Activated T-helper 1 cell treated with anti-CD3 and anti-CD28 coated beads, Interleukin-12 subunit alpha, Interleukin-12 subunit beta, Interleukin-2, Interleukin-4 antibody, amounts not matched to agents 30 ng/mL and 10 ng/mL and 1 ng/mL, durations not matched to agents 14 hours and 24 hours and 36 hours (primary cell): ENCODE data around the gene IFI30. TPM values are rescaled to one million over a fixed set of nuclear protein-coding genes. Genes with fewer than 3 reads are reported as not detected.

Experiments
- DNase-seq: peaks from one replicate; pipeline ENCODE4 v3.0.0; 2021; ENCODE audit warnings: low spot score
- H3K27ac Mint-ChIP-seq: one replicate; pipeline ENCODE4 v1.8.0; 2021; ENCODE audit warnings: mild to moderate bottlenecking, mixed read lengths
- H3K27me3 Mint-ChIP-seq: one replicate; pipeline ENCODE4 v1.8.0; 2022; ENCODE audit warnings: mild to moderate bottlenecking, moderate library complexity, mixed read lengths; ENCODE audit not compliant: insufficient read depth
- H3K36me3 Mint-ChIP-seq: one replicate; pipeline ENCODE4 v1.8.0; 2021; ENCODE audit warnings: low read depth, mixed read lengths
- H3K4me1 Mint-ChIP-seq: one replicate; pipeline ENCODE4 v1.8.0; 2021; ENCODE audit warnings: low read depth, mixed read lengths
- H3K4me3 Mint-ChIP-seq: one replicate; pipeline ENCODE4 v1.8.0; 2021; ENCODE audit warnings: mild to moderate bottlenecking, moderate library complexity, mixed read lengths
- H3K9me3 Mint-ChIP-seq: one replicate; pipeline ENCODE4 v1.8.0; 2021; ENCODE audit warnings: mixed read lengths
- intact Hi-C: fragments of 100-400 bp; cut with micrococcal nuclease; formaldehyde crosslinking; loops from one replicate; pipeline ENCODE4 v1.15.1; 2024
- total RNA-seq: library from RNA; stranded (reverse); gene quantifications from 2 replicates; pipeline ENCODE4 v1.2.3, GENCODE V29; 2022

IFI30 gene
- total RNA-seq = 45.3 and 49.9 TPM in 2 replicates

DNA sequence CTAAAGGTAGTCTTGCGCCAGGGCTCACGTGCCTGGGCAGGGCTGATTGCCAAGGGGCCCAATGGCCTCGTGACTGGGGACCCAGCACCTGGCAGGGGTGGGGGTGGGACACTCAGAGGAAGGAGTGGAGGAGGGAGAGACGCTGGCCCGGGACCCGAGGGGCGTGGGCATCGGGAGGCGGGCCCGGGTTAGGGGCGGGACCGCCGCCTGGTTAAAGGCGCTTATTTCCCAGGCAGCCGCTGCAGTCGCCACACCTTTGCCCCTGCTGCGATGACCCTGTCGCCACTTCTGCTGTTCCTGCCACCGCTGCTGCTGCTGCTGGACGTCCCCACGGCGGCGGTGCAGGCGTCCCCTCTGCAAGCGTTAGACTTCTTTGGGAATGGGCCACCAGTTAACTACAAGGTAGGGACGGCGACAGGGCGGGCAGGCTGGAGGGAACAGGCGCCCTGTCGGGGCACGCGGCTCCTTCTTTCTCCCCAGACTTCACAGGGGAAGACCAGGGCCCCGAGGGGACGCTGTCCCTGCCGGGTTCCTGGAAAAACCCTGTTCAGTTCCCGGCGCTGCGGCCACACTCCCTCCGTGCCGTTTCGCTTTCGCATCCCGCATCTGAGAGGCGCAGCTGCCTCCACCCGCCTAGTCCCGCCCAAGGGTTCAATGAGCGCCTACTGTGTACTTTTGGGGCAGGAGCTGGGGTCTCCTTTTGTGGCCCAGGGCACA lies at the start of gene IFI30:
Gene IFI30 (plus strand): TSS at position 242 of the 717 bp plus-strand sequence. CDS start 29 bp downstream, at position 271.
- peak; percentile 65 for DNase-seq
- H3K27me3 Mint-ChIP-seq = peaks cover 3% of the 10 kb centered on the region
- H3K9me3 Mint-ChIP-seq = no peaks in the 10 kb centered on the region
- intact Hi-C loops = loop anchor here (1.0 to 5.0 kb wide), 3 partner anchors 12 to 166 kb away; partner anchors contain the start of gene ARRDC2
- peaks cover 27% of the 10 kb centered on the region for H3K4me1 Mint-ChIP-seq
- peak within 1 kb of the TSS; percentile 72 for H3K27ac Mint-ChIP-seq
- peaks cover 28% of the 10 kb centered on the region for H3K36me3 Mint-ChIP-seq
- H3K4me3 Mint-ChIP-seq = peak within 1 kb of the TSS; percentile 91

DNA sequence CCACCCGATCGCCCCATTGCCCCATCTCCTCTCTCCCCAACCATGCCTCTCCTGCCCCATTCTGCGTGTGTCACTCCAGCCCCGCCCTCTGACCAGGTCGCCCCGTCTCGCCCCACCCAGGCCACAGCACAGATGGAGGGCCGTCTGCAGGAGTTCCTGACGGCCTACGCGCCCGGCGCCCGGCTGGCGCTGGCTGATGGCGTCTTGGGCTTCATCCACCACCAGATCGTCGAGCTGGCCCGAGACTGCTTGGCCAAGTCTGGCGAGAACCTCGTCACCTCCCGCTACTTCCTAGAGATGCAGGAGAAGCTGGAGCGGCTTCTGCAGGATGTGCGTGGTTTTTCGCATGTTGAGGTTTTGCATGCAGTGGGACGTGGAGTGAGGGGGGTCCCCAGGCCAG lies 49.8 kb upstream of the IFI30 start:
- Mint-ChIP-seq H3K27ac (no peak overlapping the region), H3K36me3 (peaks cover 23% of the 10 kb centered on the region), H3K4me1 (peaks cover 26% of the 10 kb centered on the region), H3K4me3 (no peak overlapping the region), H3K27me3 (no peaks in the 10 kb centered on the region), H3K9me3 (no peaks in the 10 kb centered on the region)
- DNase-seq = no peak
- intact Hi-C loops = no loop called here

DNA sequence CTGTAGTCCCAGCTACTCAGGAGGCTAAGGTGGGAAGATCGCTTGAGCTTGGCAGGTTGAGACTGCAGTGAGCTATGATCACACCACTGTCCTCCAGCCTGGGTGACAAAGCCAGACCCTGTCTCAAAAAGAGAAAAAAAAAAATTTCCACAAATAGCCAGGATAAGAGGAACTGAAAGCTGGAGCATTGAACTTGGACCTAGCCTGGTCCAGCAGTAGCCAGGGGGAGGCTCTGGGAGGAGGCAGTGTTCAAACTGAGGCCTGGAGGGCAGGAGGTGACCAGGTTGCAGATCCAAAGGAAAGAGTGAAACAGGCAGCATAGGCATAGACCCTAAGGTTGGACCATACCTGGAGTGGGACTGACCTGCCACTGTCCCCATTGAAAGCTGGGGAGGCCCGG lies 47.5 kb upstream of the IFI30 start:
- Mint-ChIP-seq H3K27ac (no peak overlapping the region), H3K36me3 (peaks cover 33% of the 10 kb centered on the region), H3K27me3 (no peaks in the 10 kb centered on the region), H3K4me1 (peaks cover 12% of the 10 kb centered on the region), H3K9me3 (no peaks in the 10 kb centered on the region), H3K4me3 (no peak overlapping the region)
- intact Hi-C loops = no loop called here
- no peak for DNase-seq

DNA sequence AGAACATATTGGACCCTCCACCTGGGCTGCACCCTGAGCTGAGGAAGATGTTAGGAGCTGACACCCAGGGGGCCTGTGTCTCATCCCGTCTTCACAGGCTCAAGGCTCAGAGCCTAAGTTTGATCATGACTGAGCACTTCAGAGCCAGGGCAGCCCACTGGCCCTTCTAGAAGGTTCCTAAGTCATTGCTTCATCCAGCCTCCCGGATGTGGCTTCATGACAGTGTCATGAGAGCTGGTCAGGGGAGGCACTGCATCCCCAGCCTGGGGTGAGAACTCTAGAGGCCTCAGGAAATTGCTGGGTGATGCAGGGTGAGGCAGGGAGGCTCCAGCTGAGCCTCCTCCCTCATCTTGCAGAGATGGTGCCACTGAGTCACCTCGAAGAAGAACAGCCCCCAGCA lies 45.6 kb upstream of the IFI30 start:
- intact Hi-C loops = no loop called here
- H3K4me1 Mint-ChIP-seq = peaks cover 12% of the 10 kb centered on the region
- no peak for DNase-seq

DNA sequence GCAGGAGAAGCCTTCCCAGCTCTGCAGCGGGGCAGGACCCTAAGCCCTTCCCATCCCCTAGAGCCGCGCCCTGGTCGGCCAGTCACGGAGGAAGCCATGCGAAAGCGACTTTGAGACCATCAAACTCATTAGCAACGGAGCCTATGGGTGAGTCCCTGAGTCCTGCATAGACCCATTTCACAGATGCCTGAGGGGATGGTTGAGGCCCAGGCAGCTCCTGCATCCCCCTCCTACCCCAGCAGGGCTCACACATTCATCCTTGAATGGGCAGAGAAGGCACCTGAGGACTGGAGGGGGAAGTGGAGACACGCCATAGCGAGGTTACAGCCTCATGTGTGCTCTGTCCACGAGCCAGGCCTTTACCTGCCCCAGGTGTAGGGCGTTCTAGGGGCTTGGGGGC lies 44.8 kb upstream of the IFI30 start:
- intact Hi-C loops = no loop called here
- Mint-ChIP-seq H3K9me3 (no peaks in the 10 kb centered on the region), H3K27me3 (no peaks in the 10 kb centered on the region), H3K27ac (no peak overlapping the region), H3K36me3 (peaks cover 33% of the 10 kb centered on the region), H3K4me3 (no peak overlapping the region), H3K4me1 (peaks cover 12% of the 10 kb centered on the region)
- no peak for DNase-seq

More for the DNA sequence above, 45.6 kb upstream of the IFI30 start:
- Mint-ChIP-seq H3K27ac (peak overlapping the region; percentile 78), H3K27me3 (no peaks in the 10 kb centered on the region), H3K4me3 (no peak overlapping the region), H3K9me3 (no peaks in the 10 kb centered on the region), H3K36me3 (peaks cover 38% of the 10 kb centered on the region)

DNA sequence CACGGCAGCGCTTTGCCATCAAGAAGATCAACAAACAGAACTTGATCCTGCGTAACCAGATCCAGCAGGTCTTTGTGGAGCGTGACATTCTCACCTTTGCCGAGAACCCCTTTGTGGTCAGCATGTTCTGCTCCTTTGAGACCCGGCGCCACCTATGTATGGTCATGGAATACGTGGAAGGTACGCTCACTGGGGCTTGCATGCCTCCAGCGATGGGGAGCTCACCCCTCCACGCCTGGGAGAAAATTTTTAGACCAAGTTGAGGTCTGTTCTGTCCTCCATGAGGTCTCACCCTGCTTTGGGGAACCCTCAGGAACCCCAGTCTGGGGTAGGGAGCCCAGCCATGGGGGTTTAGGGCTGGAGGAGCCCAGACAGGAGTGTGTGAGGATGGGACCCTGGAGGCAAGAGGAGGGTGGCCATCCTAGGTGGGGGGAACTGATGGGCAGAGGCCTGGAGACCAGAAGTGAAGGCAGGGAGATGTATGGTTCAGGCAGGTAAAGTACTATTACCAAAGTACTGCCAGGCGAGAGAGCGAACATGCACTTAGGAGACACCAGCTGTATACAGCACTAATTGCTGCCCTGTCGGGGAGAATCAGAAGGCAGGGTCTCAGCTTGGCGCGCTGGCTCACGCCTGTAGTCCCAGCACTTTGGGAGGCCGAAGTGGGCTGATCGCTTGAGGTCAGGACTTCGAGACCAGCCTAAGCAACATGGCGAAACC lies 42.9 kb upstream of the IFI30 start:
- no peak for DNase-seq
- Mint-ChIP-seq H3K27me3 (no peaks in the 10 kb centered on the region), H3K9me3 (no peaks in the 10 kb centered on the region), H3K4me3 (no peak overlapping the region), H3K4me1 (peaks cover 12% of the 10 kb centered on the region), H3K27ac (no peak overlapping the region), H3K36me3 (peaks cover 35% of the 10 kb centered on the region)
- intact Hi-C loops = no loop called here

DNA sequence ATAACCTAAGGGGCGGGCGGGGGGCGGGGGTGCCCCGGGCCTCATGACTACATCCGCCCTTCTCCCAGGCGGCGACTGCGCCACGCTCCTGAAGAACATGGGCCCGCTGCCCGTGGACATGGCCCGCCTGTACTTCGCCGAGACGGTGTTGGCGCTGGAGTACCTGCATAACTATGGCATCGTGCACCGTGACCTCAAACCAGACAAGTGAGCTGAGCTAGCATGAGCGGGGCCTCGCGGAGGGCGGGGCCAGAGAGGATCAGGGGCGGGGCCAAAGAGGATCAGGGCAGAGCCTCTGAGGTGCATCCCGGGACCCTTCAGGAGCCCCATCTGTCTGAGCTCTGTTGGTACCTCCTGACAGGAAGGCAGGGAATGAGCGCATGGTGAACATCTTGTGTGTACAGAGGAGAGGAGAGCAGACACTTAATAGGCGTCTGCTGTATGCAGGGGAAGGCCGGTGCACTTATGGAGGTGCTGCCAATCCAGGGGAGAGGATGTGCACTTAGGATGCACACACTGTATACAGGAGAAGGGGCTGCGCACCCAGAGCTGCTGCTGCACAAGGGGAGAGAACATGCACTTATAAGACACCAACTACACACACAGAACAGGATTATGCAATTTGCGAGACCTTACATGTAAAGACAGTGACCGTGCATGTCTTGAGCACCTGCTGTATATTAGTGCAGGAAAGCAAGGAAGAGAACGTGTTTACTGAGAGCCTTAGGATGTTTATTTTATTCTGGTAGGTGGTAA lies 41.6 kb upstream of the IFI30 start:
- Mint-ChIP-seq H3K9me3 (no peaks in the 10 kb centered on the region), H3K27me3 (no peaks in the 10 kb centered on the region), H3K36me3 (peaks cover 35% of the 10 kb centered on the region), H3K4me3 (no peak overlapping the region), H3K27ac (no peak overlapping the region), H3K4me1 (peaks cover 7% of the 10 kb centered on the region)
- DNase-seq = no peak
- intact Hi-C loops = no loop called here

DNA sequence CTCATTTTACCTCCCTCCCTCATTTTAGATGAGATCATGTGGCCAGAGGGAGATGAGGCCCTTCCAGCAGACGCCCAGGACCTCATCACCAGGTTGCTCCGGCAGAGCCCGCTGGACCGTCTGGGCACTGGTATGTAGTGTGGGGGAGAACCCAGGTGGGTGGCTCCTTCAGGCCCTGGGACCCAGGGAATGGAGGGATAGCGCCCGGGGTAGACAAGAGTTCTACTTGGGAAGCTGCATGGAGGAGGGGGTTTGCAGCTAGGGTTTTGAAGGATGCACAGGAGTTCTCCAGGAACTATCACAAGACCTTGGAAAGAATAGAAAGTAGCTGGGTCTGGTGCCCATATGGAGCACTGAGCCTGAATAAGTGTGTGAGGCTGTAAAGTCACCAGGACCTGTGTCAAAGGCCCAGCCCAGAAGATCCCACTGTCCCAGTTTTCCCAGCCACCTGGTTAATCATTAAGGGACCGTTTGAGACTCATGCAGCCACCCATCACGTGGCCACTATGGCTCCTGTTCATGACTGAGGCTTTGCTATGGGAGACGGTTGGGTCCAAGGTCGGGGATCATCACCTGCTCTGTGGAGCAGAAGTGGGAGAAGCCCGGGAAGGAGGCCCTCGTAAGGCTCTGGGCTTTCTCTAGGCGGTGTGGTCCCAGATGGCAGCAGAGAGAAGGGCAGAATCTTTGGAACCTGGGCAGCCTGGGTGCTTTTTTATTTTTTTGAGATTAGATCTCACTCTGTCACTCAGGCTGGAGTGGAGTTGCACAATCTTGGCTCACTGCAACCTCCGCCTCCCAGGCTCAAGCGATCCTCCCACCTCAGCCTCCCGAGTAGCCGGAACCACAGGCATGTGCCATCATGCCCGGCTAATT lies 37.7 kb upstream of the IFI30 start:
- Mint-ChIP-seq H3K27me3 (no peaks in the 10 kb centered on the region), H3K36me3 (peaks cover 24% of the 10 kb centered on the region), H3K4me3 (no peak overlapping the region), H3K27ac (no peak overlapping the region), H3K4me1 (no peaks in the 10 kb centered on the region), H3K9me3 (no peaks in the 10 kb centered on the region)
- no peak for DNase-seq
- intact Hi-C loops = no loop called here

DNA sequence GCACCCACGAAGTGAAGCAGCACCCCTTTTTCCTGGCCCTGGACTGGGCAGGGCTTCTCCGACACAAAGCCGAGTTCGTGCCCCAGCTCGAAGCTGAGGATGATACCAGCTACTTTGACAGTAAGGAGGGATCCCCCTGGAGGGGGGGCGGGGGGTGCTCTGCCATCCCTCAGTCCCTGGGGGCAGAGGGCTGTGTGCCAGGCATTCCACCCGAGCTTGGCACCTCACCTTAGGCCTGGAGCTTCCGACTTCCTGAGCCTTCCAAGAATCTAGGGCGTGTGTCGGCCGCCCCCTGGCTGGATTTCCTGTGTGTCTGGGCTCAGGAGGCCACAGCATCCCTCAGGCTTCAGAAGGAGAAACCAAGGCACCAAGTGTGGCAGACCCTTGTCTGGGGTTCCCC lies 36.4 kb upstream of the IFI30 start:
- Mint-ChIP-seq H3K9me3 (no peaks in the 10 kb centered on the region), H3K27ac (no peak overlapping the region), H3K4me1 (no peaks in the 10 kb centered on the region), H3K4me3 (no peak overlapping the region), H3K27me3 (no peaks in the 10 kb centered on the region), H3K36me3 (peaks cover 22% of the 10 kb centered on the region)
- no peak for DNase-seq
- intact Hi-C loops = no loop called here

DNA sequence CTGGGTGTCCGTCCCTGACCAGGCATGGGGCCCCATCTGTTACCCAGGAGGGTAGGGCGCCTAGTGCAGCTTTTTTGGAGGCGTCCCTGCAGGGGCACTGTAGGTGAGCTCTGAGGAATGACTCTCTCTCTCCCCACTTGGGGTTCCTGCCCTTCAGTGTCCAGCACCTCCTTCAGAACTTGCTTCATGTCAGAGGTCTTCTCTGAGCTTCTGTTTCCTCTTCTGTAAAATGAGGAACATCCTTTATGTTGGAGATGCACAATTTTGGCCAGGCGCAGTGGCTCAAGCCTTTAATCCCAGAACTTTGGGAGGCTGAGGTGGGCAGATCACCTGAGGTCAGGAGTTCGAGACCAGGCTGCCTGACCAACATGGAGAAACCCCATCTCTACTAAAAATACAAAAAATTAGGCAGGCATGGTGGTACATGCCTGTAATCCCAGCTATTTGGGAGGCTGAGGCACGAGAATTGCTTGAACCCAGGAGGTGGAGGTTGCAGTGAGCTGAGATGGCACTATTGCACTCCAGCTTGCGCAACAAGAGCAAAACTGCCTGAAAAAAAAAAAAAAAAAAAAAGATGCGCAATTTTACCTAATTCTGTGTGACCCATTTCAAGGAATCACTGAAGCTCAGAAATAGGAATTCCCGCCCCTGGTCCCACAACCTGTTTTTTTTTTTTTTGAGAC lies 35.8 kb upstream of the IFI30 start:
- Mint-ChIP-seq H3K27me3 (no peaks in the 10 kb centered on the region), H3K4me1 (no peaks in the 10 kb centered on the region), H3K27ac (no peak overlapping the region), H3K36me3 (peaks cover 18% of the 10 kb centered on the region), H3K9me3 (no peaks in the 10 kb centered on the region), H3K4me3 (no peak overlapping the region)
- DNase-seq = no peak
- intact Hi-C loops = no loop called here

DNA sequence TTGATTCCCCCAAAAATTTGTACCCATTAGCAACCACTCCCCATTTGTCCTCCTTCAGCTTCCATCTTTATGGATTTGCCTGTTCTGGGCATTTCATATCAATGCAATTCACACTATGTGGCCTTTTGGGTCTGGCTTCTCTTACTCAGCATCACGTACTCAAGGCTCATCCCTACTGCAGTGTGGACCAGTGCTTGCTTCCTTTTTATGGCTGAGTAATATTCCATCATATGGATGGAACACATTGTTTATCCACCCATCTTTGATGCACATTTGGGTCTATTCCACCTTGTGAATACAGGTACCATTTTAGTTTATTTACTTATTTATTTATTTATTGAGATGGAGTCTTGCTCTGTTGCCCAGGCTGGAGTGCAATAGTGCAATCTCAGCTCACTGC lies 33.1 kb upstream of the IFI30 start:
- H3K4me1 Mint-ChIP-seq = no peaks in the 10 kb centered on the region
- peaks cover 28% of the 10 kb centered on the region for H3K36me3 Mint-ChIP-seq
- intact Hi-C loops = no loop called here
- H3K4me3 Mint-ChIP-seq = no peak overlapping the region
- DNase-seq = no peak
- no peaks in the 10 kb centered on the region for H3K9me3 Mint-ChIP-seq
- no peaks in the 10 kb centered on the region for H3K27me3 Mint-ChIP-seq
- no peak overlapping the region for H3K27ac Mint-ChIP-seq

DNA sequence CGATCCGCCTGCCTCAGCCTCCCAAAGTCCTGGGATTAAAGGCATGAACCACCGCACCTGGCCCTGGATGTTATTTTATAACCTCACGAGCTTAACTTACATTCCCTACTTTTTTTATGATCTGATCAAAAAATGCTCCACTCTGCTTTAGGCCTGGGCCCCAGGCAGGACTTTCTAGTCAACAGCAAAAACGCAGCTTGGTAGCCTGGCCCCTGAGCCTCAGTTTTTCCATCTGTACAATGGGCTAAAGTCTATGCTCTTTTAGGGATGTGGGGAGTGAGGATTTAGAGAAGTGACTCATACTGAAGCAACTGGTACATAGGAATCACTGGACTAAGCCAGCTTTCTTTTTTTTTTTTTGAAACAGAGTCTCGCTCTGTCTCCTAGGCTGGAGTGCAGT lies 32.6 kb upstream of the IFI30 start:
- Mint-ChIP-seq H3K9me3 (no peaks in the 10 kb centered on the region), H3K4me1 (no peaks in the 10 kb centered on the region), H3K27me3 (no peaks in the 10 kb centered on the region), H3K27ac (no peak overlapping the region), H3K4me3 (no peak overlapping the region), H3K36me3 (peaks cover 27% of the 10 kb centered on the region)
- no peak for DNase-seq
- intact Hi-C loops = no loop called here
